ENCODE data around the gene CNOT10. TPM values are rescaled to one million over a fixed set of nuclear protein-coding genes. Genes with fewer than 3 reads are reported as not detected.
"Not testable (repeated sequence)": the region's sequence is repeated elsewhere in the genome, so short reads cannot be mapped to it uniquely, and the experiment has no call there.

CNOT10 gene
- polyA plus RNA-seq, 1 of the 3 experiments (the other 2 are of a cell fraction): 23.5 TPM

DNA sequence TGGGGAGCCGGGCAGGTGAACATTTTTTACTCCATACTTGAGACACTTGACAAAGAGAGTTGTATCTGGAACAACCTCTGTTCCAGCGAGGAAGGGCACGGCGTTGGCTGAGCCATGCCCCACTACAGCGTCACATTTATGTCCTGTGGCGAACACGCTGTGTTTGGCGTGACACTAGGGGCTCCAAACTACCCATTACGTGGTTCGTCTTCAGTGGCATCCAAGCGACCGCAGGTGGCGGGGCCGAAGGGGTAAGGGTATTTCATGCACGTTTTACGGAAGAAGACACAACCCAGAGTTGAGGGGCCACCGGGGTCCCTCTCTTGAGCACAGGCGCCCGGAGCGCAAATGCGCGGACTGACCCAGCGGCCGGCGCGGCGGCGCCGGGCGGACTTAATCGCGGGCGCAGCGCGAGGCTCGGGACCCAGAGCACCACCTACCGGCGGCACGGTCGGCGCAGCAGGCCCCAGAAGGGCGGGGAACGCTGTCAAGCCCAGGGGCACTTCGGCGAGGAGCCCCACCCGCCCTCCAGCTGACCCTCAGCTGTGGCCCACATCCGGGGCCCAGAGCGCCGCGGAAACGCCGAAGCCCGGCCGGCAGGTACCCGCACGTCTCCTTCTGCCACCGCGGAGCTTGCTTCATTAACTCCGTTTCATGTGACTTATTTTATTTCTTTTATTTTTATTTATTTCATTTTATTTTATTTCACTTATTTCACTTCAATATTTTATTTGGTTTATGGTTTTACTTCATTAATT is 96.4 kb downstream of the CNOT10 start (continued):
- TF ChIP-seq TAF1 (IDR thresholded peaks at IDR 0.05; ENCODE audit: borderline replicate concordance, low read depth, low read length): no peak
- TF ChIP-seq, protein P1, sequence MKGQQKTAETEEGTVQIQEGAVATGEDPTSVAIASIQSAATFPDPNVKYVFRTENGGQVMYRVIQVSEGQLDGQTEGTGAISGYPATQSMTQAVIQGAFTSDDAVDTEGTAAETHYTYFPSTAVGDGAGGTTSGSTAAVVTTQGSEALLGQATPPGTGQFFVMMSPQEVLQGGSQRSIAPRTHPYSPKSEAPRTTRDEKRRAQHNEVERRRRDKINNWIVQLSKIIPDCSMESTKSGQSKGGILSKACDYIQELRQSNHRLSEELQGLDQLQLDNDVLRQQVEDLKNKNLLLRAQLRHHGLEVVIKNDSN (IDR thresholded peaks at IDR 0.05; ENCODE audit: borderline replicate concordance, low read depth): no peak
- TF ChIP-seq, protein P2, sequence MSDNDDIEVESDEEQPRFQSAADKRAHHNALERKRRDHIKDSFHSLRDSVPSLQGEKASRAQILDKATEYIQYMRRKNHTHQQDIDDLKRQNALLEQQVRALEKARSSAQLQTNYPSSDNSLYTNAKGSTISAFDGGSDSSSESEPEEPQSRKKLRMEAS (IDR thresholded peaks at IDR 0.05; ENCODE audit: low read depth): no peak
- TF ChIP-seq POLR2AphosphoS5 (IDR thresholded peaks at IDR 0.05; ENCODE audit: low read depth, low read length): no peak
- TF ChIP-seq RCOR1 (IDR thresholded peaks at IDR 0.05; ENCODE audit: low read length): no peak
- TF ChIP-seq SIN3A (IDR thresholded peaks at IDR 0.05; ENCODE audit: borderline replicate concordance, low read depth, low read length): peak; percentile 92; the same call in 1 of the 2 replicates
- no peak for TF ChIP-seq ELF1 (IDR thresholded peaks at IDR 0.05)
- TF ChIP-seq, protein P3, sequence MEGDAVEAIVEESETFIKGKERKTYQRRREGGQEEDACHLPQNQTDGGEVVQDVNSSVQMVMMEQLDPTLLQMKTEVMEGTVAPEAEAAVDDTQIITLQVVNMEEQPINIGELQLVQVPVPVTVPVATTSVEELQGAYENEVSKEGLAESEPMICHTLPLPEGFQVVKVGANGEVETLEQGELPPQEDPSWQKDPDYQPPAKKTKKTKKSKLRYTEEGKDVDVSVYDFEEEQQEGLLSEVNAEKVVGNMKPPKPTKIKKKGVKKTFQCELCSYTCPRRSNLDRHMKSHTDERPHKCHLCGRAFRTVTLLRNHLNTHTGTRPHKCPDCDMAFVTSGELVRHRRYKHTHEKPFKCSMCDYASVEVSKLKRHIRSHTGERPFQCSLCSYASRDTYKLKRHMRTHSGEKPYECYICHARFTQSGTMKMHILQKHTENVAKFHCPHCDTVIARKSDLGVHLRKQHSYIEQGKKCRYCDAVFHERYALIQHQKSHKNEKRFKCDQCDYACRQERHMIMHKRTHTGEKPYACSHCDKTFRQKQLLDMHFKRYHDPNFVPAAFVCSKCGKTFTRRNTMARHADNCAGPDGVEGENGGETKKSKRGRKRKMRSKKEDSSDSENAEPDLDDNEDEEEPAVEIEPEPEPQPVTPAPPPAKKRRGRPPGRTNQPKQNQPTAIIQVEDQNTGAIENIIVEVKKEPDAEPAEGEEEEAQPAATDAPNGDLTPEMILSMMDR (IDR thresholded peaks at IDR 0.05): peak; percentile 73
- TF ChIP-seq YY1 (IDR thresholded peaks at IDR 0.05; ENCODE audit: low read depth): no peak
- TF ChIP-seq GATA2 (CRISPR knock-in tag; IDR thresholded peaks at IDR 0.05): no peak
- TF ChIP-seq FOXJ3 (CRISPR knock-in tag; IDR thresholded peaks at IDR 0.05): no peak
- no peak for TF ChIP-seq NFIC (IDR thresholded peaks at IDR 0.05; ENCODE audit: borderline replicate concordance)
- TF ChIP-seq MEF2A (IDR thresholded peaks at IDR 0.05; ENCODE audit: borderline replicate concordance, low read depth): no peak
- TF ChIP-seq, protein P4, sequence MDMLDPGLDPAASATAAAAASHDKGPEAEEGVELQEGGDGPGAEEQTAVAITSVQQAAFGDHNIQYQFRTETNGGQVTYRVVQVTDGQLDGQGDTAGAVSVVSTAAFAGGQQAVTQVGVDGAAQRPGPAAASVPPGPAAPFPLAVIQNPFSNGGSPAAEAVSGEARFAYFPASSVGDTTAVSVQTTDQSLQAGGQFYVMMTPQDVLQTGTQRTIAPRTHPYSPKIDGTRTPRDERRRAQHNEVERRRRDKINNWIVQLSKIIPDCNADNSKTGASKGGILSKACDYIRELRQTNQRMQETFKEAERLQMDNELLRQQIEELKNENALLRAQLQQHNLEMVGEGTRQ (IDR thresholded peaks at IDR 0.05; ENCODE audit: borderline replicate concordance, low read depth, low read length): no peak
- TF ChIP-seq MXI1 (IDR thresholded peaks at IDR 0.05; ENCODE audit: low read depth, low read length): peak; percentile 59; the same call in 1 of the 2 replicates
- peak; percentile 37; the same call in 1 of the 2 replicates for TF ChIP-seq NRF1 (IDR thresholded peaks at IDR 0.05; ENCODE audit: low read depth, low read length)
- 0 out of 4 replicates have a peak, but pooled peaks of 1 of the 2 experiments have one; percentile 5 for TF ChIP-seq EP300 (IDR thresholded peaks at IDR 0.05; ENCODE audit: borderline replicate concordance in 1 of 2, low read depth in 1 of 2, low read length in 1 of 2)
- TF ChIP-seq JUND (IDR thresholded peaks at IDR 0.05): no peak
- TF ChIP-seq GABPA (IDR thresholded peaks at IDR 0.05; ENCODE audit: low read depth): no peak
- TF ChIP-seq, protein P5, sequence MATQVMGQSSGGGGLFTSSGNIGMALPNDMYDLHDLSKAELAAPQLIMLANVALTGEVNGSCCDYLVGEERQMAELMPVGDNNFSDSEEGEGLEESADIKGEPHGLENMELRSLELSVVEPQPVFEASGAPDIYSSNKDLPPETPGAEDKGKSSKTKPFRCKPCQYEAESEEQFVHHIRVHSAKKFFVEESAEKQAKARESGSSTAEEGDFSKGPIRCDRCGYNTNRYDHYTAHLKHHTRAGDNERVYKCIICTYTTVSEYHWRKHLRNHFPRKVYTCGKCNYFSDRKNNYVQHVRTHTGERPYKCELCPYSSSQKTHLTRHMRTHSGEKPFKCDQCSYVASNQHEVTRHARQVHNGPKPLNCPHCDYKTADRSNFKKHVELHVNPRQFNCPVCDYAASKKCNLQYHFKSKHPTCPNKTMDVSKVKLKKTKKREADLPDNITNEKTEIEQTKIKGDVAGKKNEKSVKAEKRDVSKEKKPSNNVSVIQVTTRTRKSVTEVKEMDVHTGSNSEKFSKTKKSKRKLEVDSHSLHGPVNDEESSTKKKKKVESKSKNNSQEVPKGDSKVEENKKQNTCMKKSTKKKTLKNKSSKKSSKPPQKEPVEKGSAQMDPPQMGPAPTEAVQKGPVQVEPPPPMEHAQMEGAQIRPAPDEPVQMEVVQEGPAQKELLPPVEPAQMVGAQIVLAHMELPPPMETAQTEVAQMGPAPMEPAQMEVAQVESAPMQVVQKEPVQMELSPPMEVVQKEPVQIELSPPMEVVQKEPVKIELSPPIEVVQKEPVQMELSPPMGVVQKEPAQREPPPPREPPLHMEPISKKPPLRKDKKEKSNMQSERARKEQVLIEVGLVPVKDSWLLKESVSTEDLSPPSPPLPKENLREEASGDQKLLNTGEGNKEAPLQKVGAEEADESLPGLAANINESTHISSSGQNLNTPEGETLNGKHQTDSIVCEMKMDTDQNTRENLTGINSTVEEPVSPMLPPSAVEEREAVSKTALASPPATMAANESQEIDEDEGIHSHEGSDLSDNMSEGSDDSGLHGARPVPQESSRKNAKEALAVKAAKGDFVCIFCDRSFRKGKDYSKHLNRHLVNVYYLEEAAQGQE (IDR thresholded peaks at IDR 0.05; ENCODE audit: low read depth, low read length): 0 out of 2 replicates have a peak, but pooled peaks have one; percentile 11

DNA sequence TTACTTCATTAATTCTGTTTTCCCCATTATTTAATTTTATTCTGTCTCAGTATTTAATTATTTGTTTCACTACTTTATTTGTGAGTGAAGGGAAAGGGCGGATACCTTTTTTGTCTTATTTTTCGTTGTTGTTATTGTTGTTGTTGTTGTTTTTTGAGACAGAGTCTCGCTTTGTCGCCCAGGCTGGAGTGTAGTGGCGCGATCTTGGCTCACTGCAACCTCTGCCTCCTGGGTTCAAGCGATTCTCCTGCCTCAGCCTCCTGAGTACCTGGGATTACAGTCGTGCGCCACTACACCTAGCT is 96.9 kb downstream of the CNOT10 start:
- H3K27ac ChIP-seq (ENCODE audit: low read depth in 2 of 2, low read length in 1 of 2); H3K27me3 ChIP-seq (ENCODE audit: insufficient read depth); H3K9me3 ChIP-seq; DNase-seq; H3K9me2 ChIP-seq; H4K20me1 ChIP-seq (ENCODE audit: insufficient read depth); H3K79me2 ChIP-seq (ENCODE audit: insufficient read depth); H3K4me2 ChIP-seq; H2AFZ ChIP-seq (ENCODE audit: low read depth); H3K36me3 ChIP-seq (replicated peaks in 1 of 2; ENCODE audit: control insufficient read depth in 1 of 2, insufficient read depth in 2 of 2, low read length in 1 of 2); H3F3A ChIP-seq (replicated peaks; ENCODE audit: insufficient read depth); H3K4me3 ChIP-seq (ENCODE audit: low read depth in 2 of 2, low read length in 1 of 2); H3K4me1 ChIP-seq (ENCODE audit: control insufficient read depth in 1 of 2, insufficient read depth in 2 of 2, low read depth in 1 of 2, low read length in 1 of 2); POLR2A ChIA-PET; H3K9ac ChIP-seq: not testable (repeated sequence)
- CTCF ChIA-PET: interaction anchor here (0.6 to 2.8 kb wide), 19 partner anchors 8 to 304 kb away, joined by 3 to 18 read pairs (median 4); no protein-coding TSS in a partner anchor
- 90% methylated on average over 9 of the region's 9 CpGs for WGBS (ENCODE audit: low lambda C conversion rate)
